OCI-LY3 (cell line): ENCODE results near the gene SCARB1.

ENCODE experiments used
- H2AFZ ChIP-seq: fragments of 200-600, 300-600 bp; shearing (Covaris generic); 2 replicates; pipeline ENCODE4 v1.6.0; 2014; ENCODE audit warnings: antibody characterized with exemption, low read depth, low read length
- H3K27ac ChIP-seq: fragments of 200-600, 300-600 bp; sonication (generic); 2 replicates; pipeline ENCODE4 v1.5.1; 2014; ENCODE audit warnings: mild to moderate bottlenecking, low read length, moderate library complexity, mixed read lengths
- H3K27me3 ChIP-seq: fragments of 200-600, 300-600 bp; sonication (generic); 2 replicates; pipeline ENCODE4 v1.6.1; 2014; ENCODE audit warnings: low read depth, low read length, mixed read lengths
- H3K36me3 ChIP-seq: fragments of 200-600, 300-600 bp; sonication (generic); replicated peaks from 2 replicates; pipeline ENCODE3; 2014; ENCODE audit warnings: low read depth, low read length, mixed read lengths
- H3K4me1 ChIP-seq: fragments of 300-600, 200-600 bp; sonication (generic); 2 replicates; pipeline ENCODE4 v1.6.1; 2014; ENCODE audit warnings: low read length, mixed read lengths
- H3K4me2 ChIP-seq: fragments of 200-600, 300-600 bp; sonication (generic); 2 replicates; pipeline ENCODE4 v1.6.1; 2014; ENCODE audit warnings: low read length, mixed read lengths
- H3K4me3 ChIP-seq: fragments of 300-600, 200-600 bp; sonication (generic); 2 replicates; pipeline ENCODE4 v1.5.1; 2014; ENCODE audit warnings: antibody characterized with exemption, mild to moderate bottlenecking, low read length, moderate library complexity
- H3K79me2 ChIP-seq: fragments of 300-600, 200-600 bp; shearing (Covaris generic); 2 replicates; pipeline ENCODE4 v1.6.1; 2014; ENCODE audit warnings: mild to moderate bottlenecking, low read length, mixed read lengths
- H3K9ac ChIP-seq: fragments of 300-600, 200-600 bp; shearing (Covaris generic); 2 replicates; pipeline ENCODE4 v1.6.0; 2014; ENCODE audit warnings: mild to moderate bottlenecking, low read length, moderate library complexity
- H3K9me3 ChIP-seq: fragments of 200-600, 300-600 bp; shearing (Covaris generic); 2 replicates; pipeline ENCODE4 v1.6.1; 2014; ENCODE audit warnings: low read length, mixed read lengths; ENCODE audit not compliant: insufficient read depth
- H4K20me1 ChIP-seq: fragments of 200-600, 300-600 bp; sonication (generic); 2 replicates; pipeline ENCODE4 v1.6.1; 2016; ENCODE audit warnings: low read length, mixed read lengths; ENCODE audit not compliant: insufficient read depth
- CTCF ChIP-seq: fragments of 200-600, 300-600 bp; sonication (generic); IDR thresholded peaks from 2 replicates; pipeline ENCODE4 v1.5.1; 2014; ENCODE audit warnings: antibody characterized with exemption, low read length, low read depth
- EZH2phosphoT487 ChIP-seq: fragments of 200-600 bp; shearing (Covaris generic); IDR thresholded peaks from 2 replicates; pipeline ENCODE4 v1.6.1; 2018; ENCODE audit warnings: antibody characterized with exemption, mixed run types, low read depth

The SCARB1 gene

GRCh38 chr12:124878795-124879516 is 15.3 kb upstream of the SCARB1 start:
- Histone ChIP-seq H3K27ac (no peak overlapping the region), H4K20me1 (no peaks in the 10 kb centered on the region), H3K4me1 (peaks cover 19% of the 10 kb centered on the region), H3K9me3 (no peaks in the 10 kb centered on the region), H3K9ac (no peak overlapping the region), H3K27me3 (no peaks in the 10 kb centered on the region), H3K79me2 (no peaks in the 10 kb centered on the region), H3K4me2 (no peak overlapping the region), H3K36me3 (no peaks in the 10 kb centered on the region), H2AFZ (no peak overlapping the region), H3K4me3 (no peak overlapping the region)
- TF ChIP-seq EZH2phosphoT487 (no peak), CTCF (no peak)

DNA sequence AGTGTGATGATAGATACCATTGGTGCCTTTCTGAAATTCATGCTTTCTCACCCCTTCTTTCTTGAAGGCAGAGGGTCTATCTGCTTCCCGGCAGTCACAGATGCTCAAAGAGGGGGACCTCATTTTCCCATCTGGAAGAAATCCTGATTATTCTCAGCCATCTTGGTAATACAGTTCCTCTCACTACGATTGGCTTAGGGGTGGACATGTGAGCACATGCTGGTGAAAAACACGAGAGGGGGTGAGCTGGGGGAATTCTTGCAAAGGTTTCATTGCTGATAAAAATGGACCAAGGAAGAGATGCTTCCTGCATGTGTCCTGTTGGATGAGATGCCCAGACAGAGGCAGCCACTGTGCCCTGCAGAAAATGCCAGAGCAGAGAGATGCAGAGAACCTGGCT is 13.8 kb upstream of the SCARB1 start:
- Histone ChIP-seq H4K20me1 (no peaks in the 10 kb centered on the region), H3K9me3 (no peaks in the 10 kb centered on the region), H3K27me3 (no peaks in the 10 kb centered on the region), H3K4me1 (peaks cover 14% of the 10 kb centered on the region), H3K36me3 (no peaks in the 10 kb centered on the region), H3K4me3 (no peak overlapping the region), H3K79me2 (no peaks in the 10 kb centered on the region), H2AFZ (peak overlapping the region; percentile 74; the same call in 1 of the 2 replicates), H3K4me2 (no peak overlapping the region), H3K9ac (no peak overlapping the region), H3K27ac (no peak overlapping the region)
- TF ChIP-seq CTCF = no peak
- no peak for TF ChIP-seq EZH2phosphoT487

DNA sequence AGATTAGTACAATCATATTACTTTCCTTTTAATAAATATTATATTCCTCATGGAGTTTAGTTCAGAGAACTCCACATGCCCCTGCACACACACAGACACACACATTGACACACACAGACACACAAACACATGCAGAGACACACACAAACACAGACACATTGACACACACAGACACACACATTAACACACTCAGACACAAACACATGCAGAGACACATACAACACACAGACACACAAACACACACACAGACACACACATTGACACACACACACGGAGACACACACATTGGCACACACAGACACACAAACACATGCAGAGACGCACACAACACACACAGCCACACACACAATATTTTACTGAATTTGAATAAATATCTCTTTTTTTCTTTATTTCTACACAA is 12.5 kb upstream of the SCARB1 start:
- Histone ChIP-seq H4K20me1 (no peaks in the 10 kb centered on the region), H3K27me3 (no peaks in the 10 kb centered on the region), H3K9ac (no peak overlapping the region), H2AFZ (no peak overlapping the region), H3K4me3 (no peak overlapping the region), H3K79me2 (no peaks in the 10 kb centered on the region), H3K9me3 (no peaks in the 10 kb centered on the region), H3K27ac (no peak overlapping the region), H3K4me2 (no peak overlapping the region), H3K4me1 (peaks cover 14% of the 10 kb centered on the region), H3K36me3 (no peaks in the 10 kb centered on the region)
- TF ChIP-seq CTCF = no peak
- TF ChIP-seq EZH2phosphoT487 = no peak

- Histone ChIP-seq H3K9me3 (no peaks in the 10 kb centered on the region), H3K27ac (no peak overlapping the region), H2AFZ (no peak overlapping the region), H3K79me2 (no peaks in the 10 kb centered on the region), H4K20me1 (no peaks in the 10 kb centered on the region), H3K4me2 (no peak overlapping the region), H3K27me3 (0 out of 2 replicates have a peak, but pooled peaks cover 1% of the 10 kb centered on the region), H3K4me1 (peaks cover 14% of the 10 kb centered on the region), H3K9ac (no peak overlapping the region), H3K36me3 (no peaks in the 10 kb centered on the region), H3K4me3 (no peak overlapping the region)
- TF ChIP-seq EZH2phosphoT487 (no peak), CTCF (no peak)
Observed at GRCh38 chr12:124875803-124876132, 12.1 kb upstream of the SCARB1 start.
